Prostate gland (tissue), 2 donors: Measurements from ENCODE around the gene ADARB2.

Experiments used
- POLR2A ChIP-seq: fragments of 450-650 bp; IDR thresholded peaks from one replicate; pipeline ENCODE4 v1.6.1; 2016; ENCODE audit warnings: antibody characterized with exemption, mild to moderate bottlenecking
- POLR2AphosphoS5 ChIP-seq: sonication (generic); formaldehyde crosslinking; IDR thresholded peaks from one replicate; pipeline ENCODE4 v1.6.1; 2017; ENCODE audit warnings: antibody characterized with exemption
- TF ChIP-seq, protein P1 (sequence below), 4 experiments: fragments of 200-600 bp in 2 of 4; fragments of 450-650 bp in 2 of 4; sonication (generic) in 2 of 4; IDR thresholded peaks; 1 replicate in 3 of 4; 2 replicates in 1 of 4; pipeline ENCODE4 v1.5.1; 2016 to 2019; ENCODE audit warnings: antibody characterized with exemption in 4 of 4, mild to moderate bottlenecking in 2 of 4, moderate library complexity in 2 of 4

- TF ChIP-seq POLR2AphosphoS5: no peak
- no peak for TF ChIP-seq POLR2A
- TF ChIP-seq, protein P1, sequence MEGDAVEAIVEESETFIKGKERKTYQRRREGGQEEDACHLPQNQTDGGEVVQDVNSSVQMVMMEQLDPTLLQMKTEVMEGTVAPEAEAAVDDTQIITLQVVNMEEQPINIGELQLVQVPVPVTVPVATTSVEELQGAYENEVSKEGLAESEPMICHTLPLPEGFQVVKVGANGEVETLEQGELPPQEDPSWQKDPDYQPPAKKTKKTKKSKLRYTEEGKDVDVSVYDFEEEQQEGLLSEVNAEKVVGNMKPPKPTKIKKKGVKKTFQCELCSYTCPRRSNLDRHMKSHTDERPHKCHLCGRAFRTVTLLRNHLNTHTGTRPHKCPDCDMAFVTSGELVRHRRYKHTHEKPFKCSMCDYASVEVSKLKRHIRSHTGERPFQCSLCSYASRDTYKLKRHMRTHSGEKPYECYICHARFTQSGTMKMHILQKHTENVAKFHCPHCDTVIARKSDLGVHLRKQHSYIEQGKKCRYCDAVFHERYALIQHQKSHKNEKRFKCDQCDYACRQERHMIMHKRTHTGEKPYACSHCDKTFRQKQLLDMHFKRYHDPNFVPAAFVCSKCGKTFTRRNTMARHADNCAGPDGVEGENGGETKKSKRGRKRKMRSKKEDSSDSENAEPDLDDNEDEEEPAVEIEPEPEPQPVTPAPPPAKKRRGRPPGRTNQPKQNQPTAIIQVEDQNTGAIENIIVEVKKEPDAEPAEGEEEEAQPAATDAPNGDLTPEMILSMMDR (IDR thresholded peaks at IDR 0.05): no peak
These were observed 466.8 kb downstream of the ADARB2 start for GRCh38 chr10:1270490-1270889.
